Transverse colon (tissue), 4 donors: Measurements from ENCODE around the gene FAXDC2.

Experiments used
- CTCF ChIP-seq, 5 experiments: fragments of 200-600 bp in 3 of 5; fragments of 450-650 bp in 2 of 5; sonication (generic) in 3 of 5; IDR thresholded peaks; 1 replicate in 2 of 5; 2 replicates in 3 of 5; pipeline ENCODE4 v1.5.1; 2016 to 2017; ENCODE audit warnings: antibody characterized with exemption in 5 of 5, inconsistent platforms in 3 of 5, mild to moderate bottlenecking in 2 of 5, moderate library complexity in 1 of 5
- POLR2A ChIP-seq: fragments of 450-650 bp; IDR thresholded peaks from one replicate; pipeline ENCODE4 v1.6.1; 2016; ENCODE audit warnings: antibody characterized with exemption, mild to moderate bottlenecking, moderate library complexity
- POLR2AphosphoS5 ChIP-seq, 3 donors: sonication (generic); formaldehyde crosslinking; IDR thresholded peaks; one replicate each; pipeline ENCODE4 v1.6.1; 2016; ENCODE audit warnings: antibody characterized with exemption in 3 of 3

GRCh38 chr5:154851351-154851750, 948 bp upstream of the FAXDC2 start:
- no peak for TF ChIP-seq CTCF (IDR thresholded peaks at IDR 0.05)
- no peak for TF ChIP-seq POLR2AphosphoS5 (IDR thresholded peaks at IDR 0.05)
- no peak for TF ChIP-seq POLR2A
